KG1 (cell line): Measurements from ENCODE around the gene RNF17.
"Not testable (repeated sequence)": the region's sequence is repeated elsewhere in the genome, so short reads cannot be mapped to it uniquely, and the experiment has no call there.

Experiments
- DNase-seq: peaks from one replicate; lab custom pipeline; 2025; lab: John Stamatoyannopoulos, UW

RNF17 gene

DNA sequence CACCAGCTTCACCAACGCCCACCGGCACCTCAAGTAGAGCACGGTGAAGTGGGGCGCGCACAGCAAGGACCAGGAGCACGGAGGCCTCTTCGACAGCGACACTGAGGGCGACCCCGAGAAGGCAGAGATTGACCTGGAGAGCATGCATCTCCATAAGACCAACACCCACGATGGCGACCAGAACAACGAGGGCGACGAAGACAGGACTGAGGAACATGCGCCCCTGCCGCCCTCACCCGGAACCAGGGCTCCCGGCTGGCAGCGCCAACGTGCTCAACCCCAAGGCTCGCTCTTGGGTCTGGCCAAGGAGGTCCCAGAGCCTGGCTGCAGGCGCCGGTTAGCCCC, 18.5 kb upstream of the RNF17 start:
- DNase-seq: no peak

DNA sequence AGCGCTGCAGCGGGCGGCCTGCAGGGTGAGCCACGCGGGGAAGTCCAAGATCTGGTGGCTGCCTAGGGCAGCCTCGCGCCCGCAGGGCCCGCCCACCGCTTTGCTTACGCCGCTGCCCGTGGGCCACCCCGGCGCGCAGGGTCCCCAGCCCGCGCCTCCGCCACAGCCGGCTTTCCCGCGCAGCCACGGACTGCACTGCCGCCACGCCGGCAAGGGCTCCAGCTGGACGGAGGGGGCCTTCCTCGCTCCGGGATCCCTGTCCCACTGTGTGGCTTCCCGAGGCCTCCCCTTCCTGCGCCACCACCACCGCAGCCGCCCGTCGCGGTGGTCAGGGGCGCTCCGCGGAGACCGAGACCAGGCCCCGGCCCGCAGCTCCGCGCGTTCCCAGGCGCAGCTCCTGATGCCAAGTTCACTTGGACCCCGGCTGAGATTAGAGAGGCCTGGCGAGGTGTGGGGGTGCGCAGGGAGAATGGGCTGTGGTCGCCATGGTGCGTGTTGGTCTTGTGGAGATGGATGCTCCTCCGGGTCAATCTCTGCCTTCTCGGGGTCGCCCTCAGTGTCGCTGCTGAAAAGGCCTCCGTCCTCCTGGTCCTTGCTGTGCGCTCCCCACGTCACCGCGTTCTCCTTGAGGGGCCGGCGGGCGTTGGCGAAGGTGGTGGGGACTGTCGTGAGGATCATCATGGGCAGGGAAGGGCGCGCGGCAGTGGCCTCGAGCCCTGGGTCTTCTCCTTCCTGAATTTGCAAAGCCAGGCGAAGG, 17.9 kb upstream of the RNF17 start:
- no peak for DNase-seq

DNA sequence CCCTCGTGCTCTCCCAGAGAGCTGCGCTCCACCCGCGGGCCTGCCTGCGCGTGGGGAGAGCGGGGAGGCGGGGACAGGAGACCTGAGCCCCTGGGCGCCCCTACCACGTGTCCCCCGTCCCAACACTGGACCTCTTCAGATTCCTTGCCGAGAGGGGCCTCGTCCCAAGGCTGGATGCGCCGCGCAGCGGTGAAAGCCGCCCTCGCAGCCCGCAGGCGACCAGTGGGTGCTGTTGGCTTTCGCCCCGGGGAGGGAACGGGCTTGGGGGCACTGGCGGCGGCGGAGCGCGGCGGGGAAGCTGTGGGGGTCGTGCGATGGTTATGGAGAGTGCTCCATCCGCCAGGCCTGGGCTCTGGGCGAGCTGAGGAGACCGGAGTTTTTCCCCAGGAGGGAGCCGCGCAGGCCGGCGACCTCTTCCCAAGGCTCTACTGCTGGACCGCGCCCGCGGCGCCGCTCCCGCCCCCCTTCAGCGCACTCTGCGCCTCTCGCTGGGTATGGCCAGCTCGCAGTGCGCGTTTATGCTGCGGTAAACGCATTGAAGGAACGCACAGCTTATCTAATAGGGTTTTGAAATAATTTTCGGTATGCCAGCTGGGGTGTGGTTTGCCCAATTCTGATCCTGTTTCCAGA, 17.2 kb upstream of the RNF17 start:
- no peak for DNase-seq

DNA sequence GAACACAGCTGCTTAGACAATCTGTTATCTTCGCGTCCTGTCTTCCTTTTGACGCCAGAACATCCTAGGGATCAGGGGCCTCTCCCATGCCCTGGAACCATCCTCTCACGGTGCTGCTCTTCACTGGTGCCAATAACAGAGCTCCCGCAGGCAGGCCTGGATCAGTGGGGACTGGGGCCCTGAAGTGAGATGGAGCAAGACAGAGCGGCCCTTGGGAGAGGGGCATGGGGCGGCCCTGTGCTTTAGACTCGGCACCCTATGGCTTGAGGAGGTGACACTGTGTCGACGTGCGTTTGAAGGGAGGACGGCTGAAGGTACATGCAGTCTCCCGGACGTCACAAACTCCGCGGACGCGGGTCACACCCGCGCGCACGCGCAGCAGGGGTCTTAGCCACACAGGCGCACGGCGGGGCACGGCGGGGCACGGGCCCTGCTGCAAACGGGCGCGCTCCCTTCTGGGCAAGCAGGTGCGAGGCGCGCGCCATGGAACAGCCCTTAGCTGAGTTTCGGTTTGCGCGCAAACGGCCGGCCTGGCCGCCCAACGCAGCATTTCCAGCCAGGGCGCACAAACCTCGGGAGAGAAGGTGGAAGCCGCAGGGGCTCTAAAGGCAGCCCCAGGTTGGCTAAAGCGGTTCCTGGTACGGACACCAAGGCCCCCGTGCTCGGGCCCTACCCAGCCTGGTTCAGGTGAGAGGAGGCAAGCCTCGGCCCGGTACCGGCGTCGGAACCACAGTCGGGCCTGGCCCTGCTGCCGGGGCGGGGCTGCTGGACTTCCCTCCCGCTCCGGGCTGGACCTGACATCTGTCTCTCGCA, 16.5 kb upstream of the RNF17 start:
- no peak for DNase-seq

DNA sequence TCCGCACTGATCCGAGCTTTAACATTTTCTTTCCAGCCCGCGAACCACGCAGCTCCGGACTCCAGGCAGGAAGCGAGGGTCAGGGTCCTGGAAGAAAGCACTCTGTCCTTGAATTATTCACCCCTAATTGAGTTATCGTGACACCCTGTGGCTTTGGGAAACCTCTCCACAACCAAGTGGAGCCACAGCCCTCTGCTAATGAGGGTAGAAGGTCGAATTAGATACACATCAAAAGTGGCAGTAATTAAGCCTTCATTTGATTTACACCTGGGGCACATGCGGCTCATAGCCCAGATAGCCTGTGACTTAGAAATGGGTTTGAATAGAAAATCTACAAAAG, 15.9 kb upstream of the RNF17 start:
- DNase-seq: no peak

DNA sequence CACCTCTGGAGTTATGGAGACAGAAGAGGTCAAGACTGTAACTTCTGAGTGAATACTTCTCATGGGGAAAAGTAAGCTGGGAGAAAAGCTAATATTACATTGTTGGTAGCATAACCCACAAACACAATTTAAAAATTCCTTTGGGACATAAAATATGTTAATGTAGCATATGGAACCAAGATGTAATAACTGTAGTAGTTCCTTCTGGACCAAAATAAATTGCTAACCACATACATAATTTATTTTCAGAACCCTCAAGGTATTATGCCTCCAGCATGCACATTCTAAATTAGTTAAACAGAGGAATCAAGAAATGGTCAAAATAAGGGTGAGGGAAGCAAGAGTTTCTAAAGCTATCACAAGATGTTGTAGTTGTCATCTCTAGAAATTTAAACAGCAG, 4.8 kb upstream of the RNF17 start:
- DNase-seq: no peak

DNA sequence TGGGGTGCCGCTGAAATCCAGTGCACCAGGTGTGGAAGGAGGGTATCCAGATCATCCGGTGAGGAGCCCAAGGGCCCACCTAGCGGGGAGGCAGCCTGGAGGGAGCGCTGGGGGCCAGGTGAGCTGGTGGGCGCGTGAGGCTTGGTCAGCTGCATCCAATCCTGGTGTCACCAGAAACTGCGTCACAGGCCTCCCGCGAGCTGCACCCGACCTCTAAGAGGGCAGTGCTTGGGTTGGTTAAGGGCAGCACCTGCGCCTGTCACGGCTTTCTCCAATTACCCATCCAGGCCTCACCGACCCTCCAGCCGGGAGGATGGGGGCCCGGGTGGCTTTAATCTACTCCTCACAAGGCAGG, 284 bp downstream of the RNF17 start:
- DNase-seq: no peak

DNA sequence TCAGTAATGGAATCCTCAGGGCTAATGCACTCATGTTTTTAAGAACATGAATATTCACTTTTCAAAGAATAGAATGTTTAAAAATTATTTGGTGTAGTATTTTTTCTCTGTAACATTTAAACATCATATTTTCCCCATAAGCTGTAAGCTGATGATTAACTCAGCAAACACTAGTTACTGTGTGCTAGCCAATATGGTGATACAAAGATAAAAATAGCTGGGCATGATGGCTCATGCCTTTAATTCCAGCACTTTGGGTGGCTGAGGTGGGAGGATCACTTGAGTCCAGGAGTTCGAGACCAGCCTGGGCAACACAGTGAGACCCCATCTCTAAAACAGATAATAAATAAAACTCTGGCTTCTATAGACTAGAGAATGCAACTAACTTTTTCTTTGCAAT, 13.2 kb downstream of the RNF17 start:
- DNase-seq: no peak

DNA sequence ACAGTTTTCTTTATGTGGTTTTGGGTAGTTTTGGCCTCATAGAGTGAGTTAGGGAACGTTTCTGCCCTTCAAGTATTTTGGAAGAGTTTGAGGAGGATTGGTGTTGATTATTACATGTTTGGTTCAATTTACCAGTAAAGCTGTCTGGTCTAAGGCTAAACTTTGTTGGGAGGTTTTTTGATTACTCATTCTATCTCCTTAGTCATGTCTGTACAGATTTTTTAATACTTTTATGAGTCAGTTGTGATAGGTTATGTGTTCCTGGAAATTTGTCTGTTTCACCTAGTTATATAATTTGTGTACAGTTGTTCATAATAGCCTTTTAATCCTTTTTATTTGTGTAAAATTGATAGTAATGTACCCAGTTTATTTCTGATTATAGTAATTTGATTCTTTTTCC, 20.4 kb downstream of the RNF17 start:
- no peak for DNase-seq

DNA sequence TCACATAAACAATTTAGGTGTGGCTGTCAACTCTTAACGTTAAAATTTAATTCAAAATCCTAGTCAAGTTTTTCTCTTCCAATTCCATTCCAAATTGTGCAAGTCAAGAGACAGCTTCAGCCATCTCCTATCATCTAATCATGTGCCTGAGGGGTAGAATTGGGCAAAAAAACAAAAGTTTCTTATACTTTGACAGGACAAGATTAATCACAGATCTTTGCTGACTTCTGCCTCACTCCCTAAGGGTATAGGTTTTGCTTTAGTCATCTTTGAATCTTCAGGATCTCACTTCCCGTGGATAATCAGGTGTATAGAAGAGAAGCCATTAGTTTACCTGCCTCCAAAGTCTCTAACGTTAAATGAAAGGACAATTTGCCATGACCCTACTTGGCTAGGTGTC, 24.6 kb downstream of the RNF17 start:
- DNase-seq: no peak

DNA sequence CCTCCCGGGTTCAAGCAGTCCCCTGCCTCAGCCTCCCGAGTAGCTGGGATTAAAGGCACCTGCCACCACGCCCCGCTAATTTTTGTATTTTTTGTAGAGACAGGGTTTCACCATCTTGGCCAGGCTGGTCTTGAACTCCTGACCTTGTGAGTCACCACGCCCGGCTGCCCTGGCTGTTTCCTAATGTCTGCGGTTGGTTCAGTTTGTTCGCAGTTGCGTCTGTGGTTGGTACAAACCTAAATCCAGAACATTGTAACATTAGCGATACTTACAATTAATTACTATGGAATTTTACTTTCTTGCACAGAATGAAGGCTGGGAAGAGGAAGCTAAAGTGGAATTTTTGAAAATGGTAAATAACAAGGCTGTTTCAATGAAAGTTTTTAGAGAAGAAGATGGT, 38.1 kb downstream of the RNF17 start:
- no peak for DNase-seq

DNA sequence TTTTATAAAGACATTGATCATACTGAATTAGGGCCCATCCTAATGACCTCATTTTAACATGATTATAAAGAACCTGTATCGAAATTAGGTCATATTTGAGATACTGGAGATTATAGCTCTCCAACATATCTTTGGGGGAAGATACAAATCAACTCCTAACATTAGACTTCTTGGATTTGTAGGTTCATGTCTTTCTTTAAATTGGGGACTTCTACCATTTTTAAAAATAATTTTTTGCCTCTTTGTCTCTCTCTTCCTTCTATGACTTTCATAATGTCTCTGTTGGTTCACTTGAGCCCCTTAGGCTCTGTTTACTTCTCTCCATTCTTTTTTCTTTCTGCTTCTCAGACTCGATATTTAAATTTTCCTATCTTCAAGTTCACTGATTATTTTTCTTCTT, 57.2 kb downstream of the RNF17 start:
- DNase-seq: no peak

DNA sequence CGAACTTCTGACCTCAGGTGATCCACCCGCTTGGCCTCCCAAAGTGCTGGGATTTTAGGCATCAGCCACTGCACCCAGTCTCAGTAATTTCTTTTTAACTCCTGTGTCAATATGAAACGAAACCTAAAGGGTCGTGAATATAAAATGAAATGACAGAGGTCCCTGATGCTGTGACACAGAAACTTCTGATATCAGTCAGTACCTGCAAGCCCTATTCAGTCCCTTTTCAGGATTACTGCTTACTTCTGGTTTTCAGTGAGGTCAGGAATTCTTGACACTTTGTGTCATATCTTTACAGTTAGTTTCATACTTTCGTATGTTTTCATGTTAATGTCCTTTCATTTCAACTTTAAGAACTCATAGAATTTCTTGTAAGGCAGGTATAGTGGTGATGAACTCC, 58.7 kb downstream of the RNF17 start:
- DNase-seq: no peak

DNA sequence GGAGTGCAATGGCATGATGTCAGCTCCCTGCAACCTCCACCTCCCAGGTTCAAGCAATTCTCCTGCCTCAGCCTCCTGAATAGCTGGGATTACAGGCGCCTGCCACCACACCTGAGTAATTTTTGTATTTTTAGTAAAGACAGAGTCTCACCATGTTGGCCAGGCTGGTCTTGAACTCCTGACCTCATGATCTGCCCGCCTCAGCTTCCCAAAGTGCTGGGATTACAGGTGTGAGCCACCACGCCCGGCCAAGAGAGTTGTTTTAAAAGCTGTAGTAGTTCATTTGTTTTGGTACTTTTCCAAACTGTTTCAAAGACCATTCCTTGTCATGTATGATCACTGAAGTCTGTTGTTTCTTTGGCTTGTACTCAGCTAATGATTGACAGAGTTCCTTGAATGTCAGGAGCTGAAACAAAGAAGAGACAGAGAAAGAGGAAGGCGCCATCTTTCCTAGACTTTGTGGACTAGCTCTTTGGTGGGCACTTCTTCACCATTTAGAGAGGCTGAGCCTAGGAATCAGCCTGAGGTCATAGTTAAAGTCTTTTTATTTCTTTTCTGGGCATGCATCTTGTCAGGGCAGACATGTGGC, 59.2 kb downstream of the RNF17 start:
- DNase-seq: not testable (repeated sequence)

DNA sequence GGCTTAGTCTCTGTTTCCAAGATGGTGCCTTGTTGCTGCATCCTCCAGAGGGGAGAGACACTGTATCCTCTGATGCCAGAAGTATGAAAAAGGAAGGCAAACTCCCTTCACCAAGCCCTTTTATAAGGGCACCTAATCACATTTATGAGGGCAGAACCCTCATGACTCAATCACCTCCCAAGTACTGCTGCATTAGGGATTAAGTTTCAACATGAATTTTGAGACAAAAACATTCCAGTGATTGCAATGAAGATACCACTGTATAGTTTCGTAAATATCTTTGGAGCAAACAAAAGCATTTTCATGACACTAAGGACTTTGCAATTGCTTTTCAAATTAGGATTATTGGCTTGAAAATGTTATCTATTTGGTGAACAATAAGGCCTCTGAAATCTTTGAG, 63.8 kb downstream of the RNF17 start:
- no peak for DNase-seq

DNA sequence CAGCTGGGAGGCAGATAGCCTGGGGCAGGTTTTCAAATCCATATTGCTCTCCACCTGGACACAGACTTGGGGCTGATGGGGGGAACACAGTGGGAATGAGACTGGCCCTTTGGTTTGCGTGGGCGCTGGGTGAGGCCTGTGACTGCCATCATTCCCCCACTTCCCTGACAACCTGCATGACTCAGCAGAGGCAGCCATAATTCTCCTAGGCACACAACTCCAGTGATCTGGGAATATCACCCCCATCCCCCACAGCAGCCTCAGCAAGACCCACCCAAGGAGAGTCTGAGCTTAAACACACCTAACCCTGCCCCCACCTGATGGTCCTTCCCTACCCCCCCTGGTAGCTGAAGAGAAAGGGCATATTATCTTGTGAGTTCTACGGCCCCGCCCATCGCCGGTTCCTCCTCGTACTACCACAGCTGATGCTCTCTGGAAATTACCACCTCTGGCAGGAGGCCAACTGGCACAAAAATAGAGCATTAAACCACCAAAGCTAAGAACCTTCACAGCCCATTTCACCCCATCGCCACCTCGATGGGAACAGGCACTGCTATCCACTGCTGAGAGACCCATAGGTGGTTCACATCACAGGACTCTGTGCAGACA, 71.0 kb downstream of the RNF17 start:
- DNase-seq: no peak

DNA sequence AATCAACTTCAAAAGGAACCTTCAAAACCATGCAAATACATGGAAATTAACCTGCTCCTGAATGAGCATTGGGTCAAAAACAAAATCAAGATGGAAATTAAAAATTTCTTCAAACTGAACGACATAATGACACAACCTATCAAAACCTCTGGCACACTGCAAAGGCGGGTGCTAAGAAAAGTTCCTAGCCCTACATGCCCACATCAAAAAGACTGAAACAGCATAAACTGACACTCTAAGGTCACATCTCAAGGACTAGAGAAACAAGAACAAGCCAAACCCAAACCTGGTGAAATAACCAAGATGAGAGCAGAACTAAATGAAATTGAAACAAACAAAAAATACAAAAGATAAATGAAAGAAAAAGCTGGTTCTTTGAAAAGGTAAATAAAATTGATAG, 73.6 kb downstream of the RNF17 start:
- DNase-seq: not testable (repeated sequence)

DNA sequence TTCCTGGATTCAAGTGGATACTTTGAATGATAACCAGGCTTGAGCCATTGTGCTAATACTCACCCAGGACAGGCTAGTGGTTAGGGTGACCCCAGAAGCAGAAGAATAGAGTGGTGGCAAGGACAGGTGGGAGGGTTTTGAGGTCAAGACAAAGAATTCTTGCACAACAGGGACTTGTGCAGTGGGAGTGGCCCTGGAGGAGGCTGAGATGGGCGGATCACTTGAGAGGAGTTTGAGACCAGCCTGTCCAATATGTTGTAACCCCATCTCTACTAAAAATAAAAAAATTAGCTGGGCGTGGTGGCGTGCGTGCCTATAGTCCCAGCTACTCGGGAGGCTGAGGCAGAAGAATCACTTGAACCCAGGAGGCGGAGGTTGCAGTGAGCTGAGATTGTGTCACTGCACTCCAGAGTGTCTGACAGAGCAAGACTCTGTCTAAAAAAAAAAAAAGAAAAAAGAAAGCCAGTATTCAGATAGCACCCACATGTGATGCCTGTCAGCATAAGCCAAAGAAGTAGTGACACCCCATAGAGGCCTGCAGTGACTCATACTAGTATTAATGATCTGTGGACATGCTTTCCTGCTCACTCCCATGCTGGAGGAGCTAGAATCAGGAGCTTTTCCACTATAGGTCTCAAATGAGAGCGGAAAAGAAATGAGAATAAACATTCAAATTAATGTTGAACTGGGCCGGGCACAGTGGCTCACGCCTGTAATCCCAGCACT, 78.7 kb downstream of the RNF17 start:
- no peak for DNase-seq

DNA sequence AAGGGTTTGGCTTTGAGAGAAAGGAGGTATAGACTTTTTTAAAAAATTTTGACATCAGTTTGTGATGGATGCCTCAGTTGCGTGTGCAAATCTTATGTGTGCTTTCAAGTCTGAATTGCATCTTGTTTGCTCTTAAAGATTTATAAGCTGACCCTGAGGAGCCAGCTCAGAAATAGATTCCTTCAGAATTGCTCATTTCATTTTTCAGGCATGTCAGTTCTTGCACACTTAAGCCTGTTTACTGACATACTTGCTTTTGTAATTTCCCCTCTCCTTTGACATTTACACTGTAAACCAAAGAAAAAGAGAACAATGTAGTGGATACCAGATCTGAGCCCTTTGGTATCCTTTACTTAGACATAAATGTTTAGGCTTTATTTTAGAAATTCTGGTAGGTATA, 87.6 kb downstream of the RNF17 start:
- DNase-seq: no peak

DNA sequence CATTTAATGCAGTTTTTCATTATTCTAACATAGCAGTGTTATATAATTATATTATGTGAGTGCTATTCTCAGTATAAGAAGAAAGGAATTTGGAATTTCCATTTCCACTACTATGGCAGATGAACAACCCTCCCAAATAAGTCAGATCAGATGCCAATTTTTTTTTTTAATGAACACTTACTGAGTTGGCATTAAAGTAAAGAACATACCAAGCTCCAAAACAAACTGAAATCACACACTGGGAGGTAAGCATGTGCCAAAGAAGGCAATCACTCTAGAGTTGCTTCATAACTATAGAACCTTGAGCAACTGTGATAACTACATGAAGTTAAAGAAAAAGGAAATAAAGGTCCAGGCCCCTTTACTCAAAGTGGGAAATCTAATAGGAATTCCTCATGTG, 90.3 kb downstream of the RNF17 start:
- DNase-seq: no peak

DNA sequence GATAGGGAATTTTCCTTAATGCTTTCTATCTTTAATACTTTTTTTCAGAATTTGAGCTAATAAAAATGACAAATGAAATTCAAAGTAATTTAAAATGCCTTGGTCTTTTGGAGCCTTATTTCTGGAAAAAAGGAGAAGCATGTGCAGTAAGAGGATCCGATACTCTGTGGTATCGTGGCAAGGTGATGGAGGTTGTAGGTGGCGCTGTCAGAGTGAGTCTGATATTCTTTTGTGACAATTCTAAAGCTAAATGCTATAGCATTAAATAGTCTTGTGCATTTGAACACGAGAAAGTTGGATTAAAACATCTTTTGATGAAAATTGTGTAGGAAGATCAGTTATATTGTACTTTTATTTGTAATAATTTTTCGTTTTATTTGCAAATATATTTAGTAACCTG, 95.0 kb downstream of the RNF17 start:
- no peak for DNase-seq

DNA sequence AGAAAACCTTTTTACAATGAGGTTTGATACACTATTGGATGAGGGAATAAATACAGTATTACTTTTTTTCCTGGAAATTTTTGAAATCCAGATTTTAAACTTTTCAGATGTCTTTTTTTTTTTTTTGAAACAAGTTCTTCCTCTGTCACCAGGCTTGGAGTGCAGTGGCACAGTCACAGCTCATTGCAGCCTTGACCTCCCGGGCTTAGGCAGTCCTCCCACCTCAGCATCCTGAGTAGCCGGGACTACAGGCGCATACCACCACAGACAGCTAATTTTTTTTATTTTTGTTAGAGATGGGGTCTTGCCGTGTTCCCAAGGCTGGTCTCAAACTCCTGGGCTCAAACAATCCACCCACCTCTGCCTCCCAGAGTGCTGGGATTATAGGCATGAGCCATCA, 96.8 kb downstream of the RNF17 start:
- DNase-seq: no peak
